ENCODE measurements around the gene KLF16. TPM values are rescaled to one million over a fixed set of nuclear protein-coding genes. Genes with fewer than 3 reads are reported as not detected.

Gene KLF16
- total RNA-seq, 1 donor from 2014 or later: 2.9 TPM

DNA sequence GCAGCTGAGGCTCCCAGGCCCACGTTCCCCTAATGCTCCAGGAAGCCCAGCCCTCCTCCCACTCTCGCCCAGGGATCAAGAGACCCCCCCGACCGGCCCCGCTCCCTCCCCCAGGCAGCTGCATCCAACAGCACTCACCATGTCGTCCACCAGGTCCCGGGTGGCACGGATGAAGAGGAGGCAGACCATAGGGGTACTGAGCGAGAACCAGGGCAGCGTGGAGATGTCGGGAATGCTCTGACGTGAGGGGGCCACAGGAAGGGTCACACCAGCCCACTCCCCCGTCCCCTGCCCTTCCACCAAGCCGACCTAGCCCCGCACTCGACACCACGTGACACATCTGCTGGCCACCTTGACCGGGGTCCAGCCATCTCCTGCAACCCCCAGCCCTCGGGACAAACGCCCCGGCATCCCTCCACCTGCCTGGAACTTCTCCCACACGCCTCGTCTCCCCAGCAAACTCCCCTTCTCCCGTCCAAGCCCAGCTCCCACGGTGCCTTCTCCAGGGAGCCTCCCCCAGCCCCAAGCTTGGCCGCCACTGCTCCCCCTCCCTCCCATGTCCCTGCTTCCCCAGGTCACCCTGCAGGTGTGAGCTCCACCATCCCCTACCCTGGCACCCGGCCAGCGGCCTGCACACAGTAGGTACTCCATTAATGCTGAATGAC, 56.2 kb downstream of the KLF16 start:
- no peak for DNase-seq

DNA sequence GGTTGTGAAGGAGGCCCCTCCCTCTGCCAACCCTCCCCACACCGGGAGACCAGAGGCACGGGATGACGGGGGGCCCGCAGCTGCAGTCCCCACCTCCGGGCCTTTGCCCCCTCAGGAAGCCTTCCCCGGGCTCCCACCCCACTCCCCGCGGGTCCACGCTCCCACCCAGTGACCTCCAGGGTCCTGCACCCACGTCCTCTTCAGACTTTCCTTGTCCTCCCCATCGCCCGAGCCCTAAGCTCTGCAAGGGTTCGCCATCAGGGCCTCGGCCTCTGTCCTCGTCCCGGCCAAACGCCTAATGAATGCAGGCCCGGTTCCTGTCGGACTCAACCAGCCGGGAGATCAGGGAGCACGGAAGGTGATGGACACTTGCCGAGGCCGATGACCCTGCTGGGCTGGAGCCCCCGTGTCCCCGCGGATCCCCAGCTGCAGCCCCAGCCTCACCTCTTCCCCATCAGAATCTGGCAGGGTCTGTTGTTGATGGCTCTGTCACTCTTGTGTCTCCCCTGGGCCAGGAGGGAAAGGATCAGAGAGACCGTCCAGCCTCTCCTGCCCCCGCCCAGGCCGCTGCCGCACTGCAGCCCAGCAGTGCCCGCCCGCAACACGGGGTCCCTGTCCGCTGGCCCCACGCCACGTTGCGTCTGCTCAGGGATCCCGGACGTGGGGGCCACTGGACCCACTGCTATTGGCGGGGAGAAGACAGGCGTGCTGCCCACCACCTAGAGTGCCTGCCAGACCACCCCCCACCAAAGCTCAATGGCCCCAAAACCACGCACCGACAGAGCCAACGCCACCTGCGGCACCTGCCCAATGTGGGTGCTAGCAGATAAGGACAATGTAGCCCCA, 57.0 kb downstream of the KLF16 start:
- DNase-seq: no peak

DNA sequence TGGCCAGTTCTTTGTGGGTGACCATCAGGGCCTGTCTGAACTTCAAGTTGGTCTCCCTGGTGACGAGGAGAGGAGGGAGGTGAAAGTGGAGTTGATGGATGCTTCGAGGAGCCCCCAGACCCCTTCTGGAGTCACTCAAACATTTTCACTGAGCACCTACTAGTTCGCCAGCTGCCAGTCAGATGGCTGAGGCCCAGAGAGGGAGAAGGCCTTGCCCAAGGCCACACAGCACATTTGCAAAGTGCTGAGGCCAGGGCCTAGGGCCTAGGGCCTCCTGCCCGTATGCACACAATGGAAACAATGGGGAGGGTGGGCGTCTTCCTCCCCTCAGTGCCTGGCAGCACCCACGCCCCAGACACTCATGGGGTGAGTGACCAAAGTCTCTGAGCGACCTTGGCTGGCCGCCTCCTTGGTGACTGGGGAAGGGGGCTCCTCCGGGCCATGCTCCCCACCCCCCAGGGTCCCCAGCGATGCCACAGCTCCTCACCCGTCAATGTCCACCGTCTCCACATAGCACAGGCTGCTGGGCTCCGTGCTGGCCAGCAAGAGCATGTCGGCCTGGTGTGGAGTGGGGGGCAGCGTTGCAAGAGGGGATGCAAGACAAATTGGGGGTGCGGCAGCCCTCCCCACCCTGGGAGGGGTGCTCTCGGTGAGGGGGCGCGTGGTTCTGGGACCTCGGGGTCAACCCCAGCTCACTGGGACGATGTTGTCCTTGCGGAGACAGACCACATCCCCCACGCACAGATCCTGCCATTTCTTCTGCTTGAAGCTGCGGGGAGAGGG, 57.8 kb downstream of the KLF16 start:
- DNase-seq: no peak

DNA sequence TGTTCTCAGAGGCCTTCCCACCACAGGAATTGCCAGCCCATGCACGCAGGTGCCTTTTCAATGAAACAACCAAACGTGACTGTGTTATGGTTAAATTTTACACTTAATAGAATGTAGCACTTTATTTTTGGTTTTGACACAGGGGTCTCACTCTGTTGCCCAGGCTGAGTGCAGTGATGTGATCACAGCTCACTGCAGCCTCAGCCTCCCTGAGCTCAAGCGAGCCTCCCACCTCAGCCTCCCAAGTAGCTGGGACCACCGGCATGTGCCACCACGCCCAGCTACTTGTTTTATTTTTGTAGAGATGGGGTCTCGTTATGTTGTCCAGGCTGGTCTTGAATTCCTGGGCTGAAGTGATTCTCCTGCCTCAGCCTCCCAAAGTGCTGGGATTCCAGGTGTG, 58.5 kb downstream of the KLF16 start:
- no peak for DNase-seq

Other genes with a start within 250 kb of the KLF16 start
- gene TCF3, start 211.0 kb downstream of the KLF16 start, total RNA-seq: 40.4 TPM
- not detected for gene ONECUT3, start 110.1 kb downstream of the KLF16 start, total RNA-seq
- 0.99 TPM for gene ATP8B3, start 51.3 kb downstream of the KLF16 start, total RNA-seq
- 12.3 TPM for gene REXO1, start 15.1 kb downstream of the KLF16 start, total RNA-seq
- gene ABHD17A, start 21.9 kb upstream of the KLF16 start, total RNA-seq: 28.3 TPM
- gene ADAT3, start 41.8 kb upstream of the KLF16 start, total RNA-seq: 2.5 TPM
- gene SCAMP4, start 41.8 kb upstream of the KLF16 start, total RNA-seq: 17.5 TPM
- gene CSNK1G2, start 77.6 kb upstream of the KLF16 start, total RNA-seq: 35.0 TPM
- gene BTBD2, start 152.1 kb upstream of the KLF16 start, total RNA-seq: 26.9 TPM
- 42.2 TPM for gene MKNK2, start 187.7 kb upstream of the KLF16 start, total RNA-seq
- gene MOB3A, start 232.7 kb upstream of the KLF16 start, total RNA-seq: 16.2 TPM
- 2.2 TPM for gene IZUMO4, start 233.3 kb upstream of the KLF16 start, total RNA-seq

Data from skin of body (tissue), 2 donors.